NB4 (cell line): ENCODE results near the gene SRY.
"Not testable (repeated sequence)": the region's sequence is repeated elsewhere in the genome, so short reads cannot be mapped to it uniquely, and the experiment has no call there.

Source experiments
- DNase-seq: peaks from one replicate; pipeline ENCODE4 v3.0.0; 2010; ENCODE audit warnings: low read depth
- H3K4me3 ChIP-seq: one replicate; pipeline ENCODE4 v1.5.1; 2011; ENCODE audit warnings: mild to moderate bottlenecking, low read depth, low read length, moderate library complexity
- CTCF ChIP-seq: IDR thresholded peaks from one replicate; pipeline ENCODE4 v1.5.1; 2012; ENCODE audit warnings: low read depth, low read length
- MAX ChIP-seq: IDR thresholded peaks from 2 replicates; pipeline ENCODE4 v1.6.1; 2011; ENCODE audit warnings: low read depth, low read length
- MYC ChIP-seq: IDR thresholded peaks from 2 replicates; pipeline ENCODE4 v1.6.1; 2011; ENCODE audit warnings: low read depth, low read length
- POLR2A ChIP-seq: IDR thresholded peaks from 2 replicates; pipeline ENCODE4 v1.6.1; 2011; ENCODE audit warnings: mild to moderate bottlenecking; ENCODE audit not compliant: insufficient read length; ENCODE audit errors: extremely low read depth

The SRY gene

GRCh38 chrY:2787600-2787999, at the start of gene SRY:
Gene SRY (minus strand): TSS chrY:2787682. CDS start chrY:2787603, 79 bp downstream.
- TF ChIP-seq CTCF (no peak), POLR2A (no peak), MAX (no peak), MYC (no peak)
- no peak within 1 kb of the TSS for H3K4me3 ChIP-seq
- DNase-seq = no peak

- H3K4me3 ChIP-seq = no peak overlapping the region
- TF ChIP-seq MAX = no peak
- TF ChIP-seq POLR2A = no peak
- TF ChIP-seq CTCF = no peak
- TF ChIP-seq MYC = no peak
- no peak for DNase-seq
Observed at GRCh38 chrY:2837078-2837477, 49.6 kb upstream of the SRY start.

GRCh38 chrY:2835230-2835629, 47.7 kb upstream of the SRY start:
- H3K4me3 ChIP-seq = no peak overlapping the region
- TF ChIP-seq CTCF = no peak
- TF ChIP-seq MYC = no peak
- TF ChIP-seq MAX = no peak
- TF ChIP-seq POLR2A = no peak
- DNase-seq = no peak

- TF ChIP-seq POLR2A (no peak), CTCF (no peak), MAX (no peak), MYC (no peak)
- H3K4me3 ChIP-seq = no peak overlapping the region
- DNase-seq = no peak
Observed at GRCh38 chrY:2828497-2828896, 41.0 kb upstream of the SRY start.

- no peak for TF ChIP-seq CTCF
- no peak for TF ChIP-seq POLR2A
- DNase-seq = no peak
- no peak overlapping the region for H3K4me3 ChIP-seq
Observed at GRCh38 chrY:2824471-2824870, 37.0 kb upstream of the SRY start.

GRCh38 chrY:2817146-2817896, 29.8 kb upstream of the SRY start:
- not testable (repeated sequence) for H3K4me3 ChIP-seq, DNase-seq
